Mesothelial cell of epicardium (in vitro differentiated cells): Measurements from ENCODE around the gene KCNN2. TPM values are rescaled to one million over a fixed set of nuclear protein-coding genes. Genes with fewer than 3 reads are reported as not detected.

Source experiments
- DNase-seq, 2 experiments: peaks; one replicate each; pipeline ENCODE4 v3.0.0; 2021; ENCODE audit warnings: low spot score in 2 of 2; ENCODE audit not compliant: unreplicated experiment in 2 of 2
- H3K27ac Mint-ChIP-seq: 2 replicates; pipeline ENCODE4 v1.8.0; 2021; ENCODE audit warnings: mixed read lengths
- H3K27me3 Mint-ChIP-seq: 2 replicates; pipeline ENCODE4 v1.8.0; 2021; ENCODE audit warnings: low read depth, mixed read lengths
- H3K36me3 Mint-ChIP-seq: 2 replicates; pipeline ENCODE4 v1.8.0; 2021; ENCODE audit warnings: mixed read lengths
- H3K4me1 Mint-ChIP-seq: 2 replicates; pipeline ENCODE4 v1.8.0; 2021; ENCODE audit warnings: mixed read lengths
- H3K4me3 Mint-ChIP-seq: 2 replicates; pipeline ENCODE4 v1.8.0; 2021; ENCODE audit warnings: mild to moderate bottlenecking, moderate library complexity, mixed read lengths
- H3K9me3 Mint-ChIP-seq: 2 replicates; pipeline ENCODE4 v1.8.0; 2021; ENCODE audit warnings: mixed read lengths
- CTCF ChIP-seq: fragments of 200-600 bp; sonication (generic); IDR thresholded peaks from one replicate; pipeline ENCODE4 v1.5.0; 2021; ENCODE audit warnings: antibody characterized with exemption; ENCODE audit not compliant: unreplicated experiment
- total RNA-seq: library from RNA; stranded (reverse); gene quantifications from 3 replicates; pipeline ENCODE4 v1.2.1, GENCODE V29; 2021

The KCNN2 gene
- total RNA-seq, 1 donor from 2014 or later = 19.6 TPM

GRCh38 chr5:114402206-114402605 is 40.3 kb downstream of the KCNN2 start:
- peaks cover 8% of the 10 kb centered on the region for H3K36me3 Mint-ChIP-seq
- TF ChIP-seq CTCF = no peak
- no peak overlapping the region for H3K27ac Mint-ChIP-seq
- no peak for DNase-seq
- peaks cover 16% of the 10 kb centered on the region for H3K9me3 Mint-ChIP-seq
- peaks cover 7% of the 10 kb centered on the region for H3K4me1 Mint-ChIP-seq
- no peaks in the 10 kb centered on the region for H3K27me3 Mint-ChIP-seq
- H3K4me3 Mint-ChIP-seq = no peak overlapping the region

- Mint-ChIP-seq H3K4me3 (no peak overlapping the region), H3K27me3 (no peaks in the 10 kb centered on the region), H3K27ac (no peak overlapping the region), H3K36me3 (peaks cover 2% of the 10 kb centered on the region), H3K9me3 (no peaks in the 10 kb centered on the region), H3K4me1 (peaks cover 13% of the 10 kb centered on the region)
- no peak for DNase-seq
- no peak for TF ChIP-seq CTCF
Observed at GRCh38 chr5:114407783-114408182, 45.9 kb downstream of the KCNN2 start.

- Mint-ChIP-seq H3K27ac (no peak overlapping the region), H3K4me1 (peaks cover 20% of the 10 kb centered on the region), H3K4me3 (no peak overlapping the region), H3K36me3 (peaks cover 2% of the 10 kb centered on the region), H3K27me3 (no peaks in the 10 kb centered on the region), H3K9me3 (no peaks in the 10 kb centered on the region)
- DNase-seq = no peak
- TF ChIP-seq CTCF = no peak
Observed at GRCh38 chr5:114408847-114409246, 47.0 kb downstream of the KCNN2 start.

- Mint-ChIP-seq H3K36me3 (no peaks in the 10 kb centered on the region), H3K4me1 (peaks cover 16% of the 10 kb centered on the region), H3K27me3 (no peaks in the 10 kb centered on the region), H3K4me3 (no peak overlapping the region), H3K9me3 (no peaks in the 10 kb centered on the region), H3K27ac (no peak overlapping the region)
- no peak for TF ChIP-seq CTCF
- no peak for DNase-seq
Observed at GRCh38 chr5:114411380-114411931, 49.6 kb downstream of the KCNN2 start.

- Mint-ChIP-seq H3K27ac (peak overlapping the region; percentile 27), H3K9me3 (no peaks in the 10 kb centered on the region), H3K36me3 (no peaks in the 10 kb centered on the region), H3K4me1 (peaks cover 13% of the 10 kb centered on the region), H3K27me3 (no peaks in the 10 kb centered on the region), H3K4me3 (no peak overlapping the region)
- TF ChIP-seq CTCF = no peak
- no peak for DNase-seq
Observed at GRCh38 chr5:114412510-114413171, 50.8 kb downstream of the KCNN2 start.
